ENCODE data around the gene SPTB.

GRCh38 chr14:64732066-64732465 is 147.6 kb downstream of the SPTB start:
- TF ChIP-seq CTCF (IDR thresholded peaks at IDR 0.05) (no peak), POLR2A (IDR thresholded peaks at IDR 0.05) (no peak)

All from esophagus squamous epithelium (tissue), 4 donors.